ENCODE results near the gene NCOR2.

- TF ChIP-seq ETV6 (CRISPR knock-in tag; IDR thresholded peaks at IDR 0.05) (no peak), TEAD4 (CRISPR knock-in tag; IDR thresholded peaks at IDR 0.05) (no peak), CTCF (IDR thresholded peaks at IDR 0.05) (no peak), ZNF263 (CRISPR knock-in tag; IDR thresholded peaks at IDR 0.05; ENCODE audit: low read depth) (no peak), CBFB (CRISPR knock-in tag; IDR thresholded peaks at IDR 0.05; ENCODE audit: low read depth) (no peak), NR1H2 (CRISPR knock-in tag; IDR thresholded peaks at IDR 0.05) (no peak), GABPB1 (CRISPR knock-in tag; IDR thresholded peaks at IDR 0.05) (no peak)
- TF ChIP-seq, protein P1, sequence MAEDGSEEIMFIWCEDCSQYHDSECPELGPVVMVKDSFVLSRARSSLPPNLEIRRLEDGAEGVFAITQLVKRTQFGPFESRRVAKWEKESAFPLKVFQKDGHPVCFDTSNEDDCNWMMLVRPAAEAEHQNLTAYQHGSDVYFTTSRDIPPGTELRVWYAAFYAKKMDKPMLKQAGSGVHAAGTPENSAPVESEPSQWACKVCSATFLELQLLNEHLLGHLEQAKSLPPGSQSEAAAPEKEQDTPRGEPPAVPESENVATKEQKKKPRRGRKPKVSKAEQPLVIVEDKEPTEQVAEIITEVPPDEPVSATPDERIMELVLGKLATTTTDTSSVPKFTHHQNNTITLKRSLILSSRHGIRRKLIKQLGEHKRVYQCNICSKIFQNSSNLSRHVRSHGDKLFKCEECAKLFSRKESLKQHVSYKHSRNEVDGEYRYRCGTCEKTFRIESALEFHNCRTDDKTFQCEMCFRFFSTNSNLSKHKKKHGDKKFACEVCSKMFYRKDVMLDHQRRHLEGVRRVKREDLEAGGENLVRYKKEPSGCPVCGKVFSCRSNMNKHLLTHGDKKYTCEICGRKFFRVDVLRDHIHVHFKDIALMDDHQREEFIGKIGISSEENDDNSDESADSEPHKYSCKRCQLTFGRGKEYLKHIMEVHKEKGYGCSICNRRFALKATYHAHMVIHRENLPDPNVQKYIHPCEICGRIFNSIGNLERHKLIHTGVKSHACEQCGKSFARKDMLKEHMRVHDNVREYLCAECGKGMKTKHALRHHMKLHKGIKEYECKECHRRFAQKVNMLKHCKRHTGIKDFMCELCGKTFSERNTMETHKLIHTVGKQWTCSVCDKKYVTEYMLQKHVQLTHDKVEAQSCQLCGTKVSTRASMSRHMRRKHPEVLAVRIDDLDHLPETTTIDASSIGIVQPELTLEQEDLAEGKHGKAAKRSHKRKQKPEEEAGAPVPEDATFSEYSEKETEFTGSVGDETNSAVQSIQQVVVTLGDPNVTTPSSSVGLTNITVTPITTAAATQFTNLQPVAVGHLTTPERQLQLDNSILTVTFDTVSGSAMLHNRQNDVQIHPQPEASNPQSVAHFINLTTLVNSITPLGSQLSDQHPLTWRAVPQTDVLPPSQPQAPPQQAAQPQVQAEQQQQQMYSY (CRISPR knock-in tag; IDR thresholded peaks at IDR 0.05), result no peak
- TF ChIP-seq, protein P2, sequence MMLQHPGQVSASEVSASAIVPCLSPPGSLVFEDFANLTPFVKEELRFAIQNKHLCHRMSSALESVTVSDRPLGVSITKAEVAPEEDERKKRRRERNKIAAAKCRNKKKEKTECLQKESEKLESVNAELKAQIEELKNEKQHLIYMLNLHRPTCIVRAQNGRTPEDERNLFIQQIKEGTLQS (CRISPR knock-in tag; conservative IDR thresholded peaks at IDR 0.05), result no peak
- TF ChIP-seq, protein P3, sequence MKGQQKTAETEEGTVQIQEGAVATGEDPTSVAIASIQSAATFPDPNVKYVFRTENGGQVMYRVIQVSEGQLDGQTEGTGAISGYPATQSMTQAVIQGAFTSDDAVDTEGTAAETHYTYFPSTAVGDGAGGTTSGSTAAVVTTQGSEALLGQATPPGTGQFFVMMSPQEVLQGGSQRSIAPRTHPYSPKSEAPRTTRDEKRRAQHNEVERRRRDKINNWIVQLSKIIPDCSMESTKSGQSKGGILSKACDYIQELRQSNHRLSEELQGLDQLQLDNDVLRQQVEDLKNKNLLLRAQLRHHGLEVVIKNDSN (CRISPR knock-in tag; IDR thresholded peaks at IDR 0.05), result no peak
These were observed 32.4 kb downstream of the NCOR2 start for GRCh38 chr12:124534776-124535740.

Data from WTC11 (cell line).